A549 (cell line): ENCODE results near the gene PSMD7. TPM values are rescaled to one million over a fixed set of nuclear protein-coding genes. Genes with fewer than 3 reads are reported as not detected.

ENCODE experiments used
- ATAC-seq, 2 experiments: fragments of 200-7000 bp in 1 of 2; fragments of >200 bp in 1 of 2; cut with Nextera tagmentation in 1 of 2; cut with Tn5 transposase in 1 of 2; 3 replicates each; pipeline versions ENCODE4 v1.8.0 to v1.9.1; 2018 to 2020; ENCODE audit warnings: mild to moderate bottlenecking in 1 of 2, moderate library complexity in 1 of 2
- CTCF ChIA-PET: fragments of 300-600 bp; sonication (Branson Sonifier 250); formaldehyde crosslinking; extraction: SDS; loops from one replicate; lab custom pipeline; 2021; ENCODE audit warnings: antibody characterized with exemption, inconsistent platforms; lab: Yijun Ruan, JAX
- POLR2A ChIA-PET: fragments of 350-600 bp; formaldehyde crosslinking; extraction: SDS; loops from one replicate; lab custom pipeline; 2021; ENCODE audit warnings: antibody characterized with exemption, inconsistent platforms; lab: Yijun Ruan, JAX
- DNase-seq, 2 experiments: peaks; one replicate each; pipeline versions ENCODE4 v3.0.0 to v3.0.0-alpha.2; 2011 to 2016; ENCODE audit warnings: low read depth in 1 of 2, low spot score in 1 of 2
- FAIRE-seq: peaks from 2 replicates; lab custom pipeline; 2011; peaks lifted over from hg19 to GRCh38; lab: Jason Lieb, UNC
- H3K27ac ChIP-seq, 2 experiments: fragments of >200 bp; sonication (Bioruptor Twin); formaldehyde crosslinking; 3 replicates each; pipeline ENCODE4 v1.5.1; 2016 to 2017
- H3K4me1 ChIP-seq: fragments of >200 bp; sonication (Bioruptor Twin); formaldehyde crosslinking; 3 replicates; pipeline ENCODE4 v1.6.1; 2016
- H3K4me2 ChIP-seq: fragments of >200 bp; sonication (Bioruptor Twin); formaldehyde crosslinking; 3 replicates; pipeline ENCODE4 v1.6.1; 2016
- H3K4me3 ChIP-seq: fragments of >200 bp; sonication (Bioruptor Twin); formaldehyde crosslinking; 3 replicates; pipeline ENCODE4 v1.5.1; 2016
- H3K9me3 ChIP-seq: fragments of >200 bp; sonication (Bioruptor Twin); formaldehyde crosslinking; 3 replicates; pipeline ENCODE4 v1.6.1; 2016
- CHD4 ChIP-seq: fragments of 200-600 bp; sonication (generic); IDR thresholded peaks from 2 replicates; pipeline ENCODE4 v1.6.1; 2016; ENCODE audit warnings: antibody characterized with exemption, mild to moderate bottlenecking, borderline replicate concordance
- E2F6 ChIP-seq: IDR thresholded peaks from 2 replicates; pipeline ENCODE4 v1.6.1; 2012; ENCODE audit warnings: low read depth, borderline replicate concordance
- EHF ChIP-seq: fragments of 250-450 bp; sonication (Bioruptor Pico); IDR thresholded peaks from 2 replicates; pipeline ENCODE4 v1.5.0; 2020; ENCODE audit warnings: mild to moderate bottlenecking
- EHMT2 ChIP-seq: fragments of 200-600 bp; sonication (generic); IDR thresholded peaks from 2 replicates; pipeline ENCODE4 v1.6.1; 2016; ENCODE audit warnings: antibody characterized with exemption, low read depth, mild to moderate bottlenecking, moderate library complexity
- FOSL2 ChIP-seq, 2 experiments: fragments of 450-650 bp in 1 of 2; fragments of >200 bp in 1 of 2; sonication (Bioruptor Twin) in 1 of 2; formaldehyde crosslinking; IDR thresholded peaks; 2 replicates each; pipeline versions ENCODE4 v1.5.0 to v1.6.1; 2016 to 2020; ENCODE audit warnings: mild to moderate bottlenecking in 1 of 2, moderate library complexity in 1 of 2
- FOXS1 ChIP-seq: fragments of 250-450 bp; sonication (Bioruptor Pico); IDR thresholded peaks from 2 replicates; pipeline ENCODE4 v1.5.0; 2020; ENCODE audit warnings: mild to moderate bottlenecking, moderate library complexity
- HOXA7 ChIP-seq: fragments of 250-450 bp; sonication (Bioruptor Pico); IDR thresholded peaks from 2 replicates; pipeline ENCODE4 v1.5.0; 2020; ENCODE audit warnings: mild to moderate bottlenecking, moderate library complexity
- JUN ChIP-seq, 2 experiments: fragments of >200 bp; sonication (Bioruptor Twin); formaldehyde crosslinking; IDR thresholded peaks; 2 replicates in 1 of 2; 3 replicates in 1 of 2; pipeline ENCODE4 v1.6.1; 2016 to 2017
- KDM1A ChIP-seq: fragments of 200-600 bp; sonication (generic); IDR thresholded peaks from 2 replicates; pipeline ENCODE4 v1.6.1; 2016; ENCODE audit warnings: low read depth, mild to moderate bottlenecking
- MAZ ChIP-seq: fragments of 150-350 bp; IDR thresholded peaks from 2 replicates; pipeline ENCODE4 v1.6.1; 2014; ENCODE audit warnings: antibody characterized with exemption, low read depth, low read length, borderline replicate concordance
- POLR2A ChIP-seq: IDR thresholded peaks from 2 replicates; pipeline ENCODE4 v1.6.1; 2012; ENCODE audit warnings: mild to moderate bottlenecking, low read length
- RCOR1 ChIP-seq: fragments of 150-350 bp; IDR thresholded peaks from 2 replicates; pipeline ENCODE4 v1.6.1; 2014; ENCODE audit warnings: antibody characterized with exemption, low read length, low read depth
- RFX5 ChIP-seq: fragments of 450-650 bp; IDR thresholded peaks from 2 replicates; pipeline ENCODE4 v1.7.1; 2014; ENCODE audit warnings: antibody characterized with exemption, mild to moderate bottlenecking, moderate library complexity
- SMC3 ChIP-seq: fragments of >200 bp; sonication (Bioruptor Twin); formaldehyde crosslinking; IDR thresholded peaks from 3 replicates; pipeline ENCODE4 v1.6.1; 2018; ENCODE audit warnings: inconsistent platforms
- TP53 ChIP-seq: fragments of 250-450 bp; sonication (Bioruptor Pico); IDR thresholded peaks from 2 replicates; pipeline ENCODE4 v1.5.0; 2021; ENCODE audit warnings: mild to moderate bottlenecking, moderate library complexity
- USF2 ChIP-seq: fragments of 450-650 bp; IDR thresholded peaks from 2 replicates; pipeline ENCODE4 v1.6.1; 2014; ENCODE audit warnings: antibody characterized with exemption
- ZNF302 ChIP-seq: fragments of 250-450 bp; sonication (Bioruptor Pico); IDR thresholded peaks from 2 replicates; pipeline ENCODE4 v1.9.0; 2021; ENCODE audit warnings: inconsistent platforms, mild to moderate bottlenecking, moderate library complexity
- ZSCAN20 ChIP-seq: fragments of 250-450 bp; sonication (Bioruptor Pico); IDR thresholded peaks from 2 replicates; pipeline ENCODE4 v1.8.0; 2022; ENCODE audit warnings: mild to moderate bottlenecking, moderate library complexity
- whole genome bisulfite sequencing: methylation state at CpG from one replicate; pipeline ENCODE4 v1.1.6; 2017; ENCODE audit errors: missing lambda C conversion rate; 5-methylcytosine and 5-hydroxymethylcytosine counted together
- polyA plus RNA-seq, 4 experiments: library from polyadenylated mRNA; depleted of rRNA in 3 of 4; stranded (reverse); fragments of >200 nt; fragmentation: RNase III in 1 of 4; extraction: RNeasy Plus Mini Kit Qiagen cat#74134 plus additional on column Dnase treatment in 1 of 4; gene quantifications; 2 replicates in 3 of 4; 3 replicates in 1 of 4; pipeline ENCODE4 v1.2.3, GENCODE V29; 2011 to 2017
- TF ChIP-seq, protein P1 (sequence below): fragments of >200 bp; sonication (Bioruptor Twin); formaldehyde crosslinking; IDR thresholded peaks from 2 replicates; pipeline ENCODE4 v1.6.1; 2016
- TF ChIP-seq, protein P2 (sequence below): fragments of 250-450 bp; sonication (Bioruptor Pico); IDR thresholded peaks from 2 replicates; pipeline ENCODE4 v1.5.0; 2020; ENCODE audit warnings: low read depth, mild to moderate bottlenecking, moderate library complexity
- TF ChIP-seq, protein P3 (sequence below): fragments of 250-450 bp; sonication (Bioruptor Pico); IDR thresholded peaks from 2 replicates; pipeline ENCODE4 v1.5.0; 2021; ENCODE audit warnings: mild to moderate bottlenecking, moderate library complexity, borderline replicate concordance
- TF ChIP-seq, protein P4 (sequence below): fragments of >200 bp; sonication (Bioruptor Twin); formaldehyde crosslinking; IDR thresholded peaks from 3 replicates; pipeline ENCODE4 v1.5.1; 2016

The PSMD7 gene
- polyA plus RNA-seq, 2 of the 4 experiments (the other 2 are of a cell fraction) = 211 to 219 TPM

GRCh38 chr16:74280448-74280847, 16.2 kb upstream of the PSMD7 start:
- CTCF ChIA-PET = interaction anchor here (0.9 kb wide), 1 partner anchor 9 kb away, joined by 3 read pairs; no protein-coding TSS in a partner anchor
- POLR2A ChIA-PET = no interaction called here

GRCh38 chr16:74281300-74281699, 15.3 kb upstream of the PSMD7 start:
- H3K4me3 ChIP-seq = no peak overlapping the region
- 10% methylated on average over 1 of the region's 1 CpG for WGBS
- FAIRE-seq (no peak), ATAC-seq (peak in 1 of 2 experiments; percentile 42; a peak in 2 of 6 replicates), DNase-seq (no peak)
- H3K27ac ChIP-seq = no peak overlapping the region
- TF ChIP-seq JUN (IDR thresholded peaks at IDR 0.05) (no peak), ZNF302 (CRISPR knock-in tag) (no peak), EHF (CRISPR knock-in tag) (no peak), RFX5 (no peak), TP53 (CRISPR knock-in tag) (no peak)
- TF ChIP-seq, protein P1, sequence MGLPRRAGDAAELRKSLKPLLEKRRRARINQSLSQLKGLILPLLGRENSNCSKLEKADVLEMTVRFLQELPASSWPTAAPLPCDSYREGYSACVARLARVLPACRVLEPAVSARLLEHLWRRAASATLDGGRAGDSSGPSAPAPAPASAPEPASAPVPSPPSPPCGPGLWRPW = no peak
- no peak overlapping the region for H3K4me2 ChIP-seq
- CTCF ChIA-PET = interaction anchor here (0.9 kb wide), 1 partner anchor 10 kb away, joined by 3 read pairs; no protein-coding TSS in a partner anchor
- no peaks in the 10 kb centered on the region for H3K9me3 ChIP-seq
- H3K4me1 ChIP-seq = no peaks in the 10 kb centered on the region
- POLR2A ChIA-PET = no interaction called here

More at GRCh38 chr16:74280448-74280847, 16.2 kb upstream of the PSMD7 start:
- WGBS = 60% methylated on average over 5 of the region's 5 CpGs
- Histone ChIP-seq H3K4me2 (no peak overlapping the region), H3K4me3 (no peak overlapping the region), H3K27ac (no peak overlapping the region), H3K4me1 (no peaks in the 10 kb centered on the region), H3K9me3 (no peaks in the 10 kb centered on the region)
- FAIRE-seq (no peak), ATAC-seq (no peak), DNase-seq (no peak)
- TF ChIP-seq, protein P2, sequence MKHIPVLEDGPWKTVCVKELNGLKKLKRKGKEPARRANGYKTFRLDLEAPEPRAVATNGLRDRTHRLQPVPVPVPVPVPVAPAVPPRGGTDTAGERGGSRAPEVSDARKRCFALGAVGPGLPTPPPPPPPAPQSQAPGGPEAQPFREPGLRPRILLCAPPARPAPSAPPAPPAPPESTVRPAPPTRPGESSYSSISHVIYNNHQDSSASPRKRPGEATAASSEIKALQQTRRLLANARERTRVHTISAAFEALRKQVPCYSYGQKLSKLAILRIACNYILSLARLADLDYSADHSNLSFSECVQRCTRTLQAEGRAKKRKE (CRISPR knock-in tag) = no peak
- no peak for TF ChIP-seq ZSCAN20 (CRISPR knock-in tag)
- no peak for TF ChIP-seq RCOR1
- no peak for TF ChIP-seq EHMT2
- TF ChIP-seq HOXA7 = no peak
- TF ChIP-seq TP53 (CRISPR knock-in tag) = no peak
- no peak for TF ChIP-seq FOXS1
- TF ChIP-seq, protein P3, sequence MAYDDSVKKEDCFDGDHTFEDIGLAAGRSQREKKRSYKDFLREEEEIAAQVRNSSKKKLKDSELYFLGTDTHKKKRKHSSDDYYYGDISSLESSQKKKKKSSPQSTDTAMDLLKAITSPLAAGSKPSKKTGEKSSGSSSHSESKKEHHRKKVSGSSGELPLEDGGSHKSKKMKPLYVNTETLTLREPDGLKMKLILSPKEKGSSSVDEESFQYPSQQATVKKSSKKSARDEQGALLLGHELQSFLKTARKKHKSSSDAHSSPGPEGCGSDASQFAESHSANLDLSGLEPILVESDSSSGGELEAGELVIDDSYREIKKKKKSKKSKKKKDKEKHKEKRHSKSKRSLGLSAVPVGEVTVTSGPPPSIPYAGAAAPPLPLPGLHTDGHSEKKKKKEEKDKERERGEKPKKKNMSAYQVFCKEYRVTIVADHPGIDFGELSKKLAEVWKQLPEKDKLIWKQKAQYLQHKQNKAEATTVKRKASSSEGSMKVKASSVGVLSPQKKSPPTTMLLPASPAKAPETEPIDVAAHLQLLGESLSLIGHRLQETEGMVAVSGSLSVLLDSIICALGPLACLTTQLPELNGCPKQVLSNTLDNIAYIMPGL = no peak
- no peak for TF ChIP-seq CHD4
- TF ChIP-seq E2F6 = no peak
- no peak for TF ChIP-seq MAZ
- no peak for TF ChIP-seq JUN (IDR thresholded peaks at IDR 0.05)
- no peak for TF ChIP-seq USF2
- TF ChIP-seq, protein P4, sequence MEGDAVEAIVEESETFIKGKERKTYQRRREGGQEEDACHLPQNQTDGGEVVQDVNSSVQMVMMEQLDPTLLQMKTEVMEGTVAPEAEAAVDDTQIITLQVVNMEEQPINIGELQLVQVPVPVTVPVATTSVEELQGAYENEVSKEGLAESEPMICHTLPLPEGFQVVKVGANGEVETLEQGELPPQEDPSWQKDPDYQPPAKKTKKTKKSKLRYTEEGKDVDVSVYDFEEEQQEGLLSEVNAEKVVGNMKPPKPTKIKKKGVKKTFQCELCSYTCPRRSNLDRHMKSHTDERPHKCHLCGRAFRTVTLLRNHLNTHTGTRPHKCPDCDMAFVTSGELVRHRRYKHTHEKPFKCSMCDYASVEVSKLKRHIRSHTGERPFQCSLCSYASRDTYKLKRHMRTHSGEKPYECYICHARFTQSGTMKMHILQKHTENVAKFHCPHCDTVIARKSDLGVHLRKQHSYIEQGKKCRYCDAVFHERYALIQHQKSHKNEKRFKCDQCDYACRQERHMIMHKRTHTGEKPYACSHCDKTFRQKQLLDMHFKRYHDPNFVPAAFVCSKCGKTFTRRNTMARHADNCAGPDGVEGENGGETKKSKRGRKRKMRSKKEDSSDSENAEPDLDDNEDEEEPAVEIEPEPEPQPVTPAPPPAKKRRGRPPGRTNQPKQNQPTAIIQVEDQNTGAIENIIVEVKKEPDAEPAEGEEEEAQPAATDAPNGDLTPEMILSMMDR = no peak
- no peak for TF ChIP-seq FOSL2 (IDR thresholded peaks at IDR 0.05)
- TF ChIP-seq FOSL2 (CRISPR knock-in tag; IDR thresholded peaks at IDR 0.05) = no peak
- no peak for TF ChIP-seq POLR2A
- no peak for TF ChIP-seq SMC3
- no peak for TF ChIP-seq KDM1A
